ENCODE results near the gene SERPINA1. TPM values are rescaled to one million over a fixed set of nuclear protein-coding genes. Genes with fewer than 3 reads are reported as not detected.

SERPINA1 gene
- total and polyA plus RNA-seq, 2 experiments from 2014 or later = 3,480 to 5,074 TPM

GRCh38 chr14:94403312-94403932 lies 15.0 kb upstream of the SERPINA1 start:
- H3K9me2 ChIP-seq (replicated peaks; ENCODE audit: insufficient read depth) = no peaks in the 10 kb centered on the region
- TF ChIP-seq, protein P1, sequence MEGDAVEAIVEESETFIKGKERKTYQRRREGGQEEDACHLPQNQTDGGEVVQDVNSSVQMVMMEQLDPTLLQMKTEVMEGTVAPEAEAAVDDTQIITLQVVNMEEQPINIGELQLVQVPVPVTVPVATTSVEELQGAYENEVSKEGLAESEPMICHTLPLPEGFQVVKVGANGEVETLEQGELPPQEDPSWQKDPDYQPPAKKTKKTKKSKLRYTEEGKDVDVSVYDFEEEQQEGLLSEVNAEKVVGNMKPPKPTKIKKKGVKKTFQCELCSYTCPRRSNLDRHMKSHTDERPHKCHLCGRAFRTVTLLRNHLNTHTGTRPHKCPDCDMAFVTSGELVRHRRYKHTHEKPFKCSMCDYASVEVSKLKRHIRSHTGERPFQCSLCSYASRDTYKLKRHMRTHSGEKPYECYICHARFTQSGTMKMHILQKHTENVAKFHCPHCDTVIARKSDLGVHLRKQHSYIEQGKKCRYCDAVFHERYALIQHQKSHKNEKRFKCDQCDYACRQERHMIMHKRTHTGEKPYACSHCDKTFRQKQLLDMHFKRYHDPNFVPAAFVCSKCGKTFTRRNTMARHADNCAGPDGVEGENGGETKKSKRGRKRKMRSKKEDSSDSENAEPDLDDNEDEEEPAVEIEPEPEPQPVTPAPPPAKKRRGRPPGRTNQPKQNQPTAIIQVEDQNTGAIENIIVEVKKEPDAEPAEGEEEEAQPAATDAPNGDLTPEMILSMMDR (IDR thresholded peaks at IDR 0.05; ENCODE audit: poor library complexity) = no peak
- TF ChIP-seq EZH2 (IDR thresholded peaks at IDR 0.05; ENCODE audit: borderline replicate concordance) (no peak), EZH2phosphoT487 (IDR thresholded peaks at IDR 0.05; ENCODE audit: low read depth, severe bottlenecking, unreplicated experiment) (no peak)

DNA sequence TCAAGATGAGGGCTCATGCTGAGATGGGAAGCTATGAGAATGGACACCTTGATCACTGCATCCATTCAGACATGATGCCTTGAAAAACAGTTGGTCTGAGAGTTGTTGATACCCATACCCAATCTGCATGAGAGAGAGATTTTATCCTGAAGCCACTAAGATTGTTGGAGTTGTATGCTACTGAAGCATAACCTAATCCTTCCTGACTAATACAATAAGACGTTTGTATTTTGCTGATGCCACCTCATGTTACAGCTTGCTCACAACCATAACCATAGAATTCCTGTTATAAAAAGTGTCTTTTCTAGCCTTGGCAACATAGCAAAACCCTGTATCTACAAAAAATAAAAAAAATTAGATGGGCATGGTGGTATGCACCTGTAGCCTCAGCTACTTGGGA lies 12.7 kb upstream of the SERPINA1 start:
- H3K27me3 ChIP-seq = no peaks in the 10 kb centered on the region
- no peaks in the 10 kb centered on the region for H4K20me1 ChIP-seq (ENCODE audit: insufficient read depth, poor library complexity, severe bottlenecking)
- 80% methylated on average over 1 of the region's 1 CpG for WGBS (ENCODE audit: low lambda C conversion rate, missing lambda C conversion rate)
- no peak overlapping the region for H3K4me2 ChIP-seq
- H3K9me2 ChIP-seq (replicated peaks; ENCODE audit: insufficient read depth) = no peaks in the 10 kb centered on the region
- peaks cover 3% of the 10 kb centered on the region for H3K4me1 ChIP-seq (ENCODE audit: insufficient read depth)
- H3K27ac ChIP-seq = no peak overlapping the region
- no peak overlapping the region for H3K4me3 ChIP-seq
- H3K79me2 ChIP-seq = no peaks in the 10 kb centered on the region
- no peaks in the 10 kb centered on the region for H3K36me3 ChIP-seq (replicated peaks; ENCODE audit: insufficient read depth, low read depth)
- no peaks in the 10 kb centered on the region for H3K9me3 ChIP-seq (ENCODE audit: low read depth)
- no peak for TF ChIP-seq EZH2phosphoT487 (IDR thresholded peaks at IDR 0.05; ENCODE audit: low read depth, severe bottlenecking, unreplicated experiment)
- TF ChIP-seq, protein P1 (IDR thresholded peaks at IDR 0.05; ENCODE audit: poor library complexity) = no peak
- no peak for TF ChIP-seq EZH2 (IDR thresholded peaks at IDR 0.05; ENCODE audit: borderline replicate concordance)
- H2AFZ ChIP-seq = no peak overlapping the region
- DNase-seq (ENCODE audit: low spot score) = no peak

More at GRCh38 chr14:94403312-94403932, 15.0 kb upstream of the SERPINA1 start:
- Histone ChIP-seq H3K9me3 (ENCODE audit: low read depth) (no peaks in the 10 kb centered on the region), H3K27me3 (no peaks in the 10 kb centered on the region), H3K4me3 (no peak overlapping the region), H2AFZ (no peak overlapping the region), H3K4me2 (no peak overlapping the region), H4K20me1 (ENCODE audit: insufficient read depth, poor library complexity, severe bottlenecking) (no peaks in the 10 kb centered on the region), H3K27ac (no peak overlapping the region), H3K79me2 (no peaks in the 10 kb centered on the region), H3K36me3 (replicated peaks; ENCODE audit: insufficient read depth, low read depth) (no peaks in the 10 kb centered on the region), H3K4me1 (ENCODE audit: insufficient read depth) (no peaks in the 10 kb centered on the region)
- DNase-seq (ENCODE audit: low spot score) = no peak
- WGBS (ENCODE audit: low lambda C conversion rate, missing lambda C conversion rate) = 74% methylated on average over 4 of the region's 4 CpGs

DNA sequence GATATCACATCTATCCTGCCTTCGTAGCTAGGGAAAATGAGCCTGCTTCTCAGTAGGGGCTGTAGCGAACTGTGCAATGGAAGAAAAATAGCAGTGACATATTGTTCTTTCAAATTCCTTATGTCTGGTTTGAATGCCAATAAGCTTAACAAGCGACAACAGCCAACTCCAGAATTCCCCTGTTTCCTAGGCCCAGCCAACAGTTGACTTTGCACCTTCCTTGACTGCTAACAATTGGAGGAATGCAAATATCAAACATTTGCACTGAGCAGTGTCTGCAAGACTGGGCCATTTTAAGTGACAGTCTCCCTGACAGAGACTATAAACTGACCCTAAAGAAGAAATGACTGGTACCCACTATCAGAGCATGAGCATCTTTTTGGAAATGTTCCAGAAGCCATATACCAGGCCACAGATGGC lies 12.0 kb upstream of the SERPINA1 start:
- Histone ChIP-seq H3K36me3 (replicated peaks; ENCODE audit: insufficient read depth, low read depth) (no peaks in the 10 kb centered on the region), H3K4me1 (ENCODE audit: insufficient read depth) (peaks cover 9% of the 10 kb centered on the region), H3K9me3 (ENCODE audit: low read depth) (no peaks in the 10 kb centered on the region), H2AFZ (no peak overlapping the region), H4K20me1 (ENCODE audit: insufficient read depth, poor library complexity, severe bottlenecking) (no peaks in the 10 kb centered on the region), H3K27ac (peak overlapping the region; percentile 60), H3K4me3 (no peak overlapping the region), H3K27me3 (no peaks in the 10 kb centered on the region), H3K9me2 (replicated peaks; ENCODE audit: insufficient read depth) (no peaks in the 10 kb centered on the region), H3K79me2 (no peaks in the 10 kb centered on the region), H3K4me2 (no peak overlapping the region)
- DNase-seq (ENCODE audit: low spot score) = no peak
- 51% methylated on average over 3 of the region's 3 CpGs for whole genome bisulfite sequencing (ENCODE audit: low lambda C conversion rate, missing lambda C conversion rate)
- TF ChIP-seq EZH2 (IDR thresholded peaks at IDR 0.05; ENCODE audit: borderline replicate concordance) (no peak), EZH2phosphoT487 (IDR thresholded peaks at IDR 0.05; ENCODE audit: low read depth, severe bottlenecking, unreplicated experiment) (no peak)
- TF ChIP-seq, protein P1 (IDR thresholded peaks at IDR 0.05; ENCODE audit: poor library complexity) = no peak
